NOMO-1 (cell line): ENCODE results near the gene PI4K2A.

Experiments used
- DNase-seq, 2 experiments: peaks; one replicate each; lab custom pipeline; 2025; ENCODE audit not compliant: unreplicated experiment in 2 of 2; lab: John Stamatoyannopoulos, UW

The PI4K2A gene

DNA sequence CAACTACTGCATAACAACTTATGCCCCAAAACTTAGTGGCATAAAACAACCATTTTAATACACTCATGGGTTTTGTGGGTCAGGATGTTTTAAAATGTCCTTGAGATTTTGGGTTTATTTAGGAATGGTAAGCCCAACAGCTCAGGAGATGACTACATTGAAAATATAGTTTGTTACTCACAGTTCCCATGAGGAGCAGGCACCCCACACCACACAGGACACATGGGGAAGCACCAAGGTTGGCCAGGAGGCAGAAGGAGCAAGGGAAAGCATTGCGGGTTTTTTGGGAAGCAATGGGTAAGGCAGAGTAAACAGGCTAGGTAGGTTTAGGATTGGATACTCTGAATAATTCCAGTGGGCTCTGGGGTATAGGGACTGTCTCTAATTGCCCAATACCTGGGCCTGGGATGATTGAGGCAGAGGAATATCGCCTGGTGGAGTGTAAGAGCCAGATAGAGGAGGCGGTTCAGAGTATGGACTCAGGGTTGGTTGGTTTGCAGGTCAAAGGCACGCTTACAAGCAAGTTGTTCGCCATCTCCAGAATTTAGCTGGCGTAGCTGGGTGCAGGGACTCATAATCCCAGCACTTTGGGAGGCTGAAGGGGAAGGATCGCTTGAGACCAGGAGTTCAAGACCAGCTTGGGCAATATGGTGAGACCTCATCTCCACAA is 63.1 kb downstream of the PI4K2A start:
- DNase-seq, result no peak

DNA sequence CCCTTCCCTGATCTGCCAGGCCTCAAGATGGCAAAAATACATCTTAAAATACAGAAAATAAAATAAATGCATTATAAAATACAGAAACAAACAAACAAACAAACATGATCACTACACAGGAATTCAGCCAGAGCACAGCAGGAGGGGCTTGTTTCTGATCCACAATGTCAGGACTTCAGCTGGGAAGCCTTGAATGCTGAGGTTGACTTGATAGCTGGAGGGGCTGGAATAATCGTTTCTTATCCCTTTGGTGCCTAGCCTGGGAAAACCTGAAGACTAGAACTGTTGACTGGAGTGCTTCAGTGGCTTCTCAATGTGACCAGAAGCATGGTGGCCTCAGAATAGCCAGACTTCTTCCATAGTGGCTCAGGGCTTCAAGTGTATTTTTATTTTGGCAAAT is 63.9 kb downstream of the PI4K2A start:
- no peak for DNase-seq

DNA sequence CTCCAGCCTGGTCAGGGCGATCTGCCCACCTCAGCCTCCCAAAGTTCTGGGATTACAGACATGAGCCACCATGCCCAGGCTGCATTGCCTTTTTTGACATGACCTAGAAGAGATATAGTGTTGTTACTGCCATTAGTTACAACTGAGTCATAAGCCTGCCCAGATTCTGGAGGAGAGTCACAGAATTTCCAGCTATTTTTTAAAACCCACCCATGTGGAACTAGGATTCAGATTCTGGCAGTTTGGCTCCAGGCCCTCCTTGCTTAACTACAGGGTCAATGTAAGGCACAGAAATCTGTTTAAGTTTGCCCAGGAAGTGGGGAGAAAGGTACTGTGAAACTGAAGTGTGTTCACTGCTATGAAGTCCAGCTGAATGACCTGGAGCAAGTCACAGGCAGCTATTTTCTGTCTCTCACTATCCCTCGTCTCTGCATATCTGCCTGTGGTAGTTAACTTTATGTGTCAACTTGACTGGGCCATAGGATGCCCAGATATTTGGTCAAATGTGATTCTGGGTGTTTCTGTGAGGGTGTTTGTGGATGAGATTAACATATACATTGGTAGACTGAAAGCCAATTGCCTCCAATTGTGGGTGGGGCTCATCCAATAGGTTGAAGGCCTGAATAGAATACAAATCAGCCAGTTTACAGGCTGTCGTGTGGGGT is 64.7 kb downstream of the PI4K2A start:
- no peak for DNase-seq

DNA sequence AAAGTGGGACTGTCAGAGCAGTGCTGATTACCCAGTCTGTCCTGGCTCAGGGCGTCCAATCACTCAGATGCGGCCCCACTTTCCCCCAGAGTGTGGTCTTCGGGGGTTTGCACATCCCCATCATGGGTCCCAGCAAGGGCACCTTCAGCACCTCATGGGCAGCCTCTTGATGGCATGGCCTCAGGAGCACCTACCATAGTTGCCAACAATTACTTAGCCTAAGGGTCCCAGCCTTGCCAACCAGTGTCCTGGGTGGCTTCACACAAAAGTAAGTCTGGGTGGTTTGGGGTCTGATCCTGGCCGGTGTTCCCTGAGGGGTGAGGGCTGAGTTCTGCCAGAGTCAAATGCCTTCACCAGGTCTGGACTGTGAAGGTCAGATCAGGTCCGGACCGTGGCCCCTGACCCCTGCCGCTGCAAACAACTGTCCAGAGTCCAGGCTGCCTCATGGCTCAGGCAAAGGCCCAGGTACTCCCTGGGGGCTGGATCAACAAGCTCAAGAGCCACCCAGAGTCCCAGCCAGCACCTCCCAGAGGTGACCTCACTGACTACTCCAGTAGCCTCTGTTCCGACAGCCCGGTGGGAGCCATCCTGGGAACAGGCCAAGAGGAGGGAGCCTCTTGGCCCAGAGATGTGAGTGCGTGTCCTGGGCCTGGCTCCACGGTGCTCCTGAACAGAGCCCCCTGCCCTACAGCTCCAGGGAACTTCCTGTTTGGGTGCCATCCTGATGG is 66.8 kb downstream of the PI4K2A start:
- DNase-seq, result no peak

DNA sequence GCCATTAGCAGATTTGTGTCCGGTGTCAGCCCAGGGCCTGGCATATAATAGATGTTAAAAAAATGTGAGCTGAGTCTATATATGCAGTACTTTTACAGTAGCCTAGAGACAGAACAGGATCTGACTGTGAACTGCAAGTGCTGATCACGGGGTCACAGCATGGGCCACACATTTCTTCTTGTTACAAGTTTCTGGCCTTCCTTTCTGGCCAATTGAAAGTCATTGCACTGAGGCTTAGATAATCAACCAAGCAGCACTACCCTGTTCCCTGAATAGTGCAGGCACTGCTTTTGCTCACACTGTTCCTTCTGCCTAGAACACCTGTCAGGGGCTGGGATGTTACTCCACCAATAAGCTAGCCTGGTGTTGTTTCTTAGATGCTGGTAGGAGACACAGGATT is 67.7 kb downstream of the PI4K2A start:
- no peak for DNase-seq

DNA sequence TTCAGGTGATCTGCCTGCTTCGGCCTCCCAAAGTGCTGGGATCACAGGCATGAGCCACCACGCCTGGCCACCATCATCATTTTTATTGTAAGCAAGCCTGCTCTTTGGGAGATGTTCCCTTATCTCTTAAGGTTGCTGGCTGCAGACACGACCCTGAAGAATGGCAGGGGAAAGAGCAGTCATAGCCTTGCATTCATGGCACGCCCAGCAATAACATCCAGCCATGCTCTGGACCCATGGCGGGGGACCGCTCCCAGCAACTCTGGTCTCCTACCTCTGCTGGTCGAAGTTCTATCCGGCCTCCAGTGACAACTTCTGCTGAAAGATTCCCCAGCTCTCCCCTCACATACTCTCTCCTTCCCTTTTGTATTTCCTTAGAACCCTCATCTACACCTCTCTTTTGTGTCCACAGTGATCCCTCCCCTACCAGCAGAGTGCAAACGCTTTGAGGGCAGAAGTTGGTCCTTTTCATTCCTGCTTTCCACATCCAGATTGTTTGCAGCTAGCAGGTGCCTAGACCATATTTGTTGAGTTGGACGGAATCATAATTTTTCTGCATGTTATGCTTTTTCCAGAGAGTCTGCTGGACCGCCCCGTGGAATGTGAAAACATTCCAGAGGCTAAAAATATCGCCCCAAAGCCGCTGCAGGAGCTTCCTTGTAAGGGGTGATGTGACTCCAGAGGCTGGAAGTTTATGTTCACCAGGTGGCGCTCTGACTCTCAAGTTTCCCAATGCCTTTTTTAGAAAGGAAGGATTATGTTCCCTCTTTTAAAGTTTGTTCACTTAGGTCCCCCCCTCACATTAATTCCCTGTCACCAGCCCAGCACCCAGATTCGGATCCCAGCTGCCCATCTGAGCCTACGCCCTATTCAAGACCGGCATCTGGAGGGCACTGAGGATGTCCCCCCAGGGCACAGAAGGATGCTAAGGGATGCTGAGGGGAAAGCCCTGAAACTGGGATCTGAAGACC is 68.8 kb downstream of the PI4K2A start:
- peak; percentile 15 to 40 for DNase-seq

DNA sequence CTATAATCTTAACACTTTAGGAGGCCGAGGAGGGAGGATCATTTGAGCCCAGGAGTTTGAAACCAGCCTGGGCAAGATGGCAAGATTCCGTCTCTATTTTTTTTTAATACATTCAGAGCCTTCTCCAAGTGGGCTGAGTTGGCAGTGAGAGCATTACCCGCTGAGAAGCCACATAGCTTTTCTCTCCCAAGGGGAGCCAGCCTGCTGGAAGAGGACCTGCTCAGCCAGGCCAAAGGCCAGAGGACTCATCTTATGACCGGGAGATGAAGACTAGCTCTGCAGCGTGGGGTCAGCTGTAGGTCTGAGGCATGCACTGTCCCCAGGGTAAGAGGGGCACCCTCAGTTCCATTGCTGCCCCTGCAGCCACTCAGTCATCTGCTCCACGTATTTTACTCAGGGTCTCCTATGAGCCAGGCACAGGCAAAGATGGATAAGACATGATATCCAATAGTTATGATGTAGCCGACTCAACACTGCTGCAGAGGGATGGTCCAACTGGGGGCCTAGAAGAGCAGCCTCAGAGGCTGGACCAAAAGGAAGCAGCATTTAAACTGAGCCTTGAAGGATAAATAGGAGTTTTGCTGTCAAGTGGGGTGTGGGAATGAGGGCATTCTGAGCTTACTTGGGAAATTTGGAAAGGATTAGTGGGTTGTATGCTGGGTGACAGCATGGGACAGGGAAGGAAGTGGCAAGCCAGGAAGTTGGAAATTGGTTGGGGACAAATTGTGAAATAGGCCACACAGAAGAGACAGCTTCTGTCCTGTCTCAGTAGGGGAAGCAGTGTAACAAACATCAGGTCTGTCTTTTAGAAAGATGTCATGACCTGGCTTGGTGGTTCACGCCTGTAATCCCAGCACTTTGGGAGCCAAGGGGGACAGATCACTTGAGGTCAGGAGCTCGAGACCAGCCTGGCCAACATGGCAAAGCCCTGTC is 71.4 kb downstream of the PI4K2A start:
- no peak for DNase-seq

DNA sequence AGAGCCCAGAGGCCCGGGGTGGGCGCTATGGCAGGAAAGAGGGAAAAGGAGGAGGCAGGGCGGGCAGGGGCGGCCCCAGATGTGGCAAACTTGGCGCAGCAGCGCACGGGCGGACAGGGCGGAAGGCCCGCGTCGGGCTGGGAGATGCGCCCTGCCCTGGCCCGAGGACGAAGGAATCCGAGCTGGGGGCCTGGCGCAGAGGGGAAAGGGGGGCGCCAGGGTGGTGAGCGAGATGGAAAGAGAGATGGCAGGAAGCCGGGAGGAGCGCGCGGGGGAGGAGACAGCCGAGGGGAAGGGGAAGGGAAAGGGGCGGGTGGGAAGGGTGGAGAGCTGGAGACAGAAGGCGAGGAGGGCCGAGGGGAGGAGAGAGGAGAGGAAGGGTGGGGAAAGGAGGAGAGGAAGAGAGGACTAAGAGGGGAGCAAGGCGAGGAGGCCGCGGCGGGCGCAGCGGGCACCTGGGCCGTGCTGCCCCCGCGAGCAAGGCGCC is 72.9 kb downstream of the PI4K2A start, which contains the start of gene MARVELD1:
Gene MARVELD1 (plus strand): TSS at position 392 of the 487 bp plus-strand sequence. CDS start 147 bp downstream, outside the sequence.
- peak; percentile 32 to 64 for DNase-seq

DNA sequence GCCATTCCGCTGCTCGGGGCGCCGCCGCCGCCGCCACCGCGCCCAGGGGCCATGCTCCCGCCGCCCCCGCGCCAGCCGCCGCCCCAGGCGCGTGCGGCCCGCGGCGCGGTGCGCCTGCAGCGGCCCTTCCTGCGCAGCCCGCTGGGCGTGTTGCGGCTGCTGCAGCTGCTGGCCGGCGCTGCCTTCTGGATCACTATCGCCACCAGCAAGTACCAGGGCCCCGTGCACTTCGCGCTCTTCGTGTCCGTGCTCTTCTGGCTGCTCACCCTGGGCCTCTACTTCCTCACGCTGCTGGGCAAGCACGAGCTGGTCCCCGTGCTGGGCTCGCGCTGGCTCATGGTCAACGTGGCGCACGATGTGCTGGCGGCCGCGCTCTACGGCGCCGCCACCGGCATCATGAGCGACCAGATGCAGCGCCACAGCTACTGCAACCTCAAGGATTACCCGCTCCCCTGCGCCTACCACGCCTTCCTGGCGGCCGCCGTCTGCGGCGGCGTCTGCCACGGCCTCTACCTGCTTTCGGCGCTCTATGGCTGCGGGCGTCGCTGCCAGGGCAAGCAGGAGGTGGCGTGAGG is 73.4 kb downstream of the PI4K2A start:
- peak; percentile 60 to 69 for DNase-seq

DNA sequence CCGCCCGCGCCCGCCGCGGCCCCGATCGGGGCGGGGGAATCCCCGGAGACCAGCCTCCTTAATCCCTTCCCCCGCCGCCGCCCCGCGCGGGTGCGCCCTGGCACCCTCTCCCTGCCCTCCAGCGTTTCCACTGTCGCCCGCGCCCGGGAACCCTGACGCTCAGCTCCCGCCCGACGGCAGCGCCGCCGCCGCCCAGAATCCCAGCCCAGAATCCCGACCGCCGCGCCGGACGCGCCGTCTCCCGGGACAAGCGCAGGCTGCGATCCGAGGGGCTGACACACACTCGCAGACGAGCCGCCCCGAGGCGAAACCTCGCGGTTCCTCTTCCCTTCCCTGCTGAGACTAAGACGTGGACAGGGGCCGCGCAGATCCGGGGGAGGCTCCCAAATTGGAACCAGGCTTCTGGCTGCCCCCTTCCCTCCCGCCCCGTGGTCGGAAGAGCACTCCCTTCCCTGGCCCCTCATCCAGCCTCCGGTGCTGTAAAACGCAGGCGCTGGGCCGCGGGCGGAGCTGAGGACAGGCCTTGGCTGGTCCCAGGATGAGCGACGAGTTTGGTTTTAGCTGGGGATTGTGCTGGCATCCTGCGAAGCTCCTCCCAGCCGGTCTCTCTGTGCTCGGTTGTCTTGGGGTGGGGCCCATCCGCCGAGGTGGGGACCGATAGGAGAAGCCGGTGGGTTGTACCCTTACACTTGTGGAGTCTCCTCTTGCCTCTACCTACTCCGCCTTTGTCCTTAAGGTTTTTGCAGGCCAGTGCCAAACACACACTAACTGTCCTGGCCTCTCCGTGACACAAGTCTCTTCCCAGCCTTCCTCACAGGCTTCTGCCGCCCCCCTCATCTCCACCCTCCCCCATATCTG is 74.2 kb downstream of the PI4K2A start:
- peak; percentile 55 to 69 for DNase-seq

DNA sequence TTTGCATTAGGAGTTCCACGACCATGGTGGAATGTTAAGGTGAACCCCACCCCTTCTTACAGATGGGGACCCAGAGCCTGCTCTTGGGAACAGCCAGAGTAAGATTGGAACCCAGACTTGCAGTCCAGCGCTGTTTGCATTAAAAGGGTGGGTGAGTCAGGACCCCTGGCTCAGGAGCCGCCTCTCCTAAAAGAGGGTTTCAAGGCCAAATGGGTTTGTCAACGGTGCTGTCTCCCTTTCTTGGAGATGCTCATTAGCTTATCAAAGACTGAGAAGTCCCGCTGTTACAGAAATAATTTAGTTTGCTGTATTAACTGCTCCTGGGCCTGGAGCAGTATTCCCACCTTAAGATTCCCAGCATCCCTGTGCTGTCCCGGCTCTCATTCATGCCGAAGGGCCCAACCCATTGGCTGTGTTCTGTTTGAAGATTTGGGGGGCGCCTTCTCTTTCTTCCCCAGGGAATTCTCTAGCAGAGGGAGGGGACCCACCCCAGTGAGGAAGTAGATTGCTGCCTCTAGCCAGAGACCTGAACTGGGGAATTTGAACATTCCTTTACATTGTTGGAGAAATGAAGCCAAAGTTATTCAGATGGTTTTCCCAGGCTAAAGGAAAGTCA is 74.9 kb downstream of the PI4K2A start:
- no peak for DNase-seq

DNA sequence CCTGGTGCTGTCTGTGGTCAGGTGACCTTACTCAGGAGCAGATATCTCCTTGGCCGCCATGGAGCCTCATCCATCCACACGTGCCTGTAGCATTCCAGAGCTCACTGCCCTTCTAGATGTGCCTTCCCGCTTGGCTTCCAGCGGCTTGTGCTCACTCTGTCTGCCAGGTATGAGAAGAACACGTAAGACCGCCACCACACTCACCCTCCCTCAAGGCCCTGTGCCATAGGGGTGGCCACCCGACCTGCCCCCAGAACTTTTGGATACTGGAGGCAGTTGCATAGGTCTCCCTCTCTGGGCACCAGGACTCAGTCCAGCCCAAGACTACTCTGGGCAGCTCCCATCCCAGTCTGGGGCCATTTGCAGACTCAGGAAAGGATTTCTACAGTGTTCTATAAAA is 77.2 kb downstream of the PI4K2A start:
- no peak for DNase-seq

DNA sequence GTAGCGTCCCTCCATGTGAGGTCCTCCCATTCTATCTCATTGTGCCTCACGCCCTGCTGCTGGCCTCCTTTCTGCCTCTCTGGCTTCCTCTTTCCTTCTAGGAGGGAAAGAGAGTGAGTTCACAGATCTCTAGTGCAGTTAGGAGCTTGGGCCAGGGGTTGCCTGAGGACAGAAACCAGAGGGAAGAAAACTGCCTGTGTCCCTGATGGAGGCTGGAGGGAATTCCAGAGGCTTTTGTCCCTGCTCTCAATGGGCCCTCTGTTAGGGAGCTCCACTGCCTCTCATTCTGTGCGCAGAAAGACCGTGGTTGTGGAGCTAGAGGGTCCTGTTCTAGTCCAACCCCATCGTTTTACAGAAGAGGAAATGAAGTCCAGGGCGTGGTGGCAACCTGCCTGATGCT is 77.7 kb downstream of the PI4K2A start:
- DNase-seq, result no peak

DNA sequence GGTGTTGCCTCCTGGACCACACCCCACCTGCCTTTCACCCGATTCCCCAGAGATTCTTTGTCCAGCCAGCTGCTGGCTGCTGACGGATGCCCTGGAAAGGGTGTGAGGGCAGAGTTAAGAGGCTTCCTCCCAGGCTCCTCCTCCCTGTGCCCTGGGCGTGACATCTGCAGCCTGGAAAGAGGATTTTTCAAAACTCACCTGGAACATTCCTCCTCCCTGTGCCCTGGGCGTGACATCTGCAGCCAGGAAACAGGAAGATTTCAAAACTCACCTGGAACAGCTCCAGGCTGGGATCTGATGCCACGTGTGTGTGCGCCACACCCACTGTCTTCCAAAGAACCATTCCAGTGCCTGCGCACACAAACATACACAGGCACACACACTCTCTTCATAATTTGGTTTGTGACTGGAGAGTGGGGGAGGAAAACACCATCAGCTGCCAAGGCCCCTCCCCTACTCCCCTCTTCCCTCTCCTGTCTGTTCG is 78.2 kb downstream of the PI4K2A start:
- no peak for DNase-seq

DNA sequence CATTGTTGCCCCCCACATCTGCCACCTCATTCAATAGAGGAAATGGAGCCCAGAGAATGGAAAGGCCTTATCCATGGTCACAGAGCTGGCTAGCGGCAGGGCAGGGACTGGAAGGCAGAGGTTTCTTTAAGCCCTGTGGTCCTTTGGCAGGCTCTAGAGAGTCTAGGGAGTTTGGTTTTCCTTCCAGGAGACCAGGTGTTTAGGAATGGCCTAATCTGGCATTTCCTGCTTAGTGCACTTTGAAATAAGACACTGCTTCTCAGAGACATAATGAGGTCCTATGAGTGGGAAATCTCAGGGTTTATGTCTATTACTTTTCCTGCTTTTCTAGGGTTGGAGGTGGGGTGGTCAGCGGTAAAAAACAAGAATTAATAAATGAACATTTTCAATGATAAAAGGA is 79.1 kb downstream of the PI4K2A start:
- no peak for DNase-seq

DNA sequence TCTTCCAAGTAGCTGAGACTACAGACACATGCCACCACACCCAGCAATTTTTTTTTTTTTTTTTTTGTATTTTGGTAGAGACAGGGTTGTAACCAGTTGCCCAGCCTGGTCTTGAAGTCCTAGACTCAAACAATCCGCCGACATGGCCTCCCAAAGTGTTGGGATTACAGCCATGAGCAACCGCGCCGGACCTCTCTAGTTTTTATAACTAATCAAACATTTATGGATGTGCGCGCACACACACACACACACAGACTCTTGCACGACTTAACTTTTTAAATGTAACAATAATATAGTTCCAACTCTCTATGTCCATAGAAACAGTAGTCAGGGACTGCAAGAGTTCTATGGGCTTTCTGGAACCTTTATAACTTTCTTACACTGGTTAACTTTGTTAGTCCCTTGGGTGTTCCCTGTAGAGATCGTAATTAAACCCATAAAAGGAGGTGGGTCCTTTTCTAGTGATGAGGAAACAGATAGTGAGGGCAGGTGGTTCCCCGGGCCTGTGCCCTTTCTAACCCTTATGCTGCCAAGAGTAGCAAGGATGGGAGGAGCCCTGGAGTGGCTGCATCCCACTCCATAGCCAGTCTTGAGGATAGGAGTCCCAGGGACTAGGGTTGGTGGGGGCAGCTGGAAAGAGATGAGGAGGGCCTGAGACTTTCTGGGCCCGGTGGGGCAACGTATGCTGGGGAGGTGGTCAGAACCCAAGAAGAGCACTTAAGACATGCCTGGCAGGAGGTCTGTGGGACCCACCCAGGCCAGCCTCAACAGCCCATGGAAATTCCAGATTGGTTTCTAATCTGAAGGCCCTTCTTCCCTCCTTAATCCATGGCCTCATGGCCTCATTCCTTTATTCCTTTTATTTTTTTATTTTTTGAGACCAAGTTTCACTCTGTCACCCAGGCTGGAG is 81.7 kb downstream of the PI4K2A start:
- no peak for DNase-seq

DNA sequence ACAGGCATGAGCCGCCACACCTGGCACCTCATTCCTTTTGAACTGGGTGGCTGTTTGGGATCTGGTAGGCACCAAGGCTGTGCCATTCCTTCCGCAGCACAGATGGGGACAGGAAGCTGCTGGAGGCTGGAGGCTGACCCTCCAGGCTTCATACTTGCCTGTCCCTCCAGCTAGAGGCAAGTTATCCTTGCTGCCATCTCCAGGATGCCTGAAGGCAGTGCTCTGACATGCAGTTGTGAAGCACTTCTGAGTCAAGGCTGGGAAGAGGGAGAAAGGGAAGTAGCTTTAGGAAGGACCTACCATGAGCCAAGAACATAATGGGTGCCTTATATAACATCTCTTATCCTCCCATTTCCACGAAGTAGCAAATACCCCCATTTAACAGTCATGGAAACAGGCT is 82.5 kb downstream of the PI4K2A start:
- DNase-seq, result no peak
